GM21381 (cell line): ENCODE data around the gene RASSF5.

Source experiments
- ATAC-seq: cut with Tn5 transposase; IDR thresholded peaks from one replicate; pipeline ENCODE4 v1.9.1; 2021; ENCODE audit warnings: mild to moderate bottlenecking, moderate library complexity; ENCODE audit not compliant: unreplicated experiment

RASSF5 gene

DNA sequence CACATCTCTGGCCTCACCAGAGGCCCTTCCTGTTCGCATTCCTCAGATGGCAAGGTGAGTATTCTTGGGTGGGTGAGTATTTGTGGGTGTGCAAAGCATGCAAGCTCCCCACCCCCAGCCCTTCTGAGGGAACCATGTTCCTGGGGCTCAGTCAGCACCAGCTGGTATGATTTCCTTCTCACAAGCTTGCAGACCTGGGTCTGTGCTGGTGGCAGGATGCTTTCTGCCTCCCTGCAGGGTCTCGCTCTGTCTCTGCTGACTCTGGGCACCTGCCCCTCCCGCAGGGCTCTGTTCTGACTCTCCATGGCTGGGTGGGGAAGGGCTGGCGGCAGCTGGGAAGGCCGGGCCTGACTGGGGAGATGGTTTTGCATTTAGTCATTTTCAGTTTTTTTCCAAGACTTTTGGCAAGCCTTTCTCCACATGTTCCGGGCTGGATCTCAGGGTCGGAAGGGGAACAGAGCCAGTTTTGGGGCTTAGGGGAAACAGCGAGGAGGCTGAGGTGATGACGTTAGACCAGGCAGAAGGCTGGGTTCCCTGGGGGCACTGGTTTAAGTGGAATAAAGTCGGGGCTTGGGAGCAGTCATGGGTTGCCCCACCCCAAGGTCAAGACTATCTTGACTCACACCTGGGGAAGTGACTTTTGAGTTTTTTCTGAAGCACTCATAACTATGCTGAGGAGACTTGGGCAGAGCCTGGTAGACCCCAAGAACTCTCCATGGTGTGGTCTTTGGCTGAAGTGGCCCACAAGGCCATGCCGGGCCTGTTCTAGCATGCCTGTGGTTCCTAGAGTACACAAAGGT is 6.2 kb downstream of the RASSF5 start:
- ATAC-seq: no peak

DNA sequence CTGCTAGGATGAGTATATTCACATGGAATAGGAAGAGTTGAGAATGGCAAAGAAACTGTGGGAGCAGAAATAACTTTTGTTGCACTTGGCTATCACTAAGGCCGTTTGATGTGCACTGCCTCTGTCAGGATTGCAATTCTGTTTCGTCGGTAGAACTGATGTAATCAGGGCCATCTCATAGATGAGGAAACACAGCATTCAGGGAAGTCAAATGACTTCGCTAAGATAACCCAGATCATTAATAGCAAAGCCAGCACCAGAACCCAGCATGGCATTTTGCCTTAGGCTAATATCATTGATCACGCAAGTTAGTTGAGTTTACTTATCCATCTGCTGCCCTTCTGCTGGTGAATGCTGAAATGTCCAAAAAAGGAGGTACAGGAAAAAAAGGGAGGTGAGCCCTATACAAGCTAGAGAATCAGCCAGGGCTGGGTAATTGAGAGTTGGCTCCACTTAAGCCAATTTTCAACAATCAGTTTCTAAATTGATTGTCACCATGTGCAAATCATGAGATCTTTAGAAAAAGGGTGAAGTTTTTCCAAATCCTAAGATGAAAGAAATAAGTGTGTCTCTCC is 7.6 kb downstream of the RASSF5 start:
- no peak for ATAC-seq

DNA sequence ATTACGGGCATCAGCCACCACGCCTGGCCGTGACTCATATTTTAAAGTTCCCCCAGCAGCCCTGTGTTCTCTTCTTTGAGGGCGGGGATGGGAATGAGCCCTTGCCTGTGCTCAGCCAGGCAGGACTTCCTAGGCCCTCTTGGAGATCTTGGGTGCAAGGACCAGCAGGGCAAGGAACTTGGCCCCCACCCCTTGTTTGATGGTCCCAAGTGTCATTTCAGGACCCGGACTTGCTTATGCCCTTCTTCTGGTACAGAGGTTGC is 9.3 kb downstream of the RASSF5 start:
- no peak for ATAC-seq

DNA sequence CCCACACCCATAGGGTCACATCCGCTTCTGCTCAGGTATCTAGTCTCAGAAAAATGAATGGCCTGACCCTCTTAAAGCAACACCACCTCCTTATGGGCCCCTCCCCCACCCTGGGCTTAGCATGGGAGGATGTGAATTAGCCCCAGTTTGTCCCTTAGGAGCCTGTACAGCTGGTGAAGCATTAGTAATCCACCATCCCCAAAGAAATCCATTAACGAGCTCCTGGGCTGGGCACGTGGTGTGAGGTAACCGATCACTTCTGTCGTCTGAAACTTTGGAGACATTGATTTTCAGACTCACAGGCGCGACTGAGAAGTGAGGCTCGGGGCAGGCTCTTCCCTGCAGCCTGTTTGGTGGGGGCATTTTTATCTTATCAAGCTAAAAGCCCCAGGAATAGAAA is 10.5 kb downstream of the RASSF5 start:
- ATAC-seq: no peak

DNA sequence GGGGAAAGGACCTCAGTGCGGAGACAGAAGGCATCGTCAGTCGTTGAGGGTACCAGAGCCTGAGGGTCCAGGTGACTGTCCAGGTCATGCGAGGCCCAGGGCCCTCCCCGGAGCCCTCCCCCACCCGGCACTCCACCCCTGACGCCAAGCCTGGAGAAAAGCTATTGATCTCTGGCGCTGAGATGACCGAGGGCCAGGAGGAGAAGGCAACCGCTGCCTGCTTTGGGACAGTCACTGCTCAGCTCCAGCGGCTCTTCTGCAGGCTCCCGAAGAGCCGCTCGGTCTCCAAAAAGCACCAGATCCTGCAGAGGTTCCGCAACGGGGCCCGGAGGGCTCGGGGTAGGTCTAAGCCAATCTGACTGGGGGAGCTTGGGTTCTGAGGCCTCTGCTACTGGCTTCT is 10.9 kb downstream of the RASSF5 start:
- no peak for ATAC-seq

DNA sequence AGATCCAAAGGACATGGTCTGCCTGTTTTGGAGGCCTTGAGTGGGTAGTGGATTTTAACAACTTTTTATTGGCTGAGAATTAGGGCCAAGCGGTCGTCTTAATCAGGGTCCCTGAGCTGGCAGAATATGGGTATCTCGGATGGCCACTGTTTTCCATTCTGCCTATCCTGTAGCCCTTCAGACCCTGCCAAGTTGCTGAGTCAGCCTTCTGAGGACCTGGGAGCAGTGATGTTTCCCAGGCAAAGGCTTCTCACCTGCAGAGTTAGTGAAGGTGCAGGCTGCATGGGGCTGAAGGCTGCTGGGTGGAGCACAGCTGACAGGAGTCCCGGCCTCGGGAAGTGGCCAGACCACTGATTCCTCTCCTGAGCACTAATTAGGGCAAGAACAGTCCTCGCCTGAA is 11.4 kb downstream of the RASSF5 start:
- no peak for ATAC-seq

DNA sequence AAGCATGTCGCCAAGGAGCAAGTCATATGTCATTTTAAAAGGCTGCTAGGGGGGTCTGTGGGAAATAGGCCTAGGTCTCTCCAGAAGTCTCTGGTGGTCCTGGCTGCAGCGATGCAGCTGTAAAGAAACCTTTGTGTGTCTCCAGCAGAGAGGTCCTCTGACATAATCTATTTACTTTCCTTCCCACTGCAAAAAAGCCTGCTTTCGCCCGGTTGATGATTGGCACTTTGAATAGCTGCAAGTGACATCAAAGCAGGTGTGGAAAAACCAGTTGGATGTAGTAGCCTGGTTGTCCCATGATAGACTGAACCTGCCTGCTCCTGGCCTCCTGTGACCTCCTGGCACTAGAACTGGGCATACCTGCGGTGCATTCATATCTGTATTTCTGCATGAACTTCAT is 13.8 kb downstream of the RASSF5 start:
- no peak for ATAC-seq

DNA sequence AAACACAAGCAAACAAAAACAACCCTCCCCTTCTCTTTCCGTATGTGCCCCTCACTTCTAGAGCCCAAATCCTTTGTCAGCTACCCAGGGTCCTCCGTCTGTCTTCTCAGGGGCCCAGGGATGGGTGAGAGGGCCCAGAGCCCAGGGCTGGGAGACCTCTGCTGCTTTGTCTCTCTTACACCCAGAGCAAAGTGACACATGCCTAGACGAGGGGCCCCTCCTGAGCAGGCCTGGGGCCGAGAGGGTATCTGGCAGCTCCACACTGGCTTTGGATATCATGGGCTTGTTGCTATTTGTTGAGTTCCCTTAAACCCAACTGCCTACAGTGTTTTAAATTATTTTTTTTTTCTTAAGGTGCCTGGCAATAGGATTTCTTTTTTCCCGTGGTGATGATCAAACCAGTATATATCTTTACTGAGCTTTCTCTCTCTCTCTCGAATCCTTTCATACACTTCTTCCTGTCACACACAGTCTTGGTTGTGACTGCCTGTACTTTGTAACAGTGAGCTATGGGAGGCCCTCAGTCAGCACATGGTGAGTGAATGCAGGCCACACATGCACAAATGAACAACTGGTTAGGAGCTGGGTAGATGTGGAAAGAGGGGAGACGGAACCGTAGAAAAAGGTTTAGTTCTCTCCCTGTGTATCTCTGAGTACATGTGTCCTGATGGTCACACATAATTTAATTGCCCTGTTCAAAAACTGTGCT is 14.5 kb downstream of the RASSF5 start:
- ATAC-seq: no peak

DNA sequence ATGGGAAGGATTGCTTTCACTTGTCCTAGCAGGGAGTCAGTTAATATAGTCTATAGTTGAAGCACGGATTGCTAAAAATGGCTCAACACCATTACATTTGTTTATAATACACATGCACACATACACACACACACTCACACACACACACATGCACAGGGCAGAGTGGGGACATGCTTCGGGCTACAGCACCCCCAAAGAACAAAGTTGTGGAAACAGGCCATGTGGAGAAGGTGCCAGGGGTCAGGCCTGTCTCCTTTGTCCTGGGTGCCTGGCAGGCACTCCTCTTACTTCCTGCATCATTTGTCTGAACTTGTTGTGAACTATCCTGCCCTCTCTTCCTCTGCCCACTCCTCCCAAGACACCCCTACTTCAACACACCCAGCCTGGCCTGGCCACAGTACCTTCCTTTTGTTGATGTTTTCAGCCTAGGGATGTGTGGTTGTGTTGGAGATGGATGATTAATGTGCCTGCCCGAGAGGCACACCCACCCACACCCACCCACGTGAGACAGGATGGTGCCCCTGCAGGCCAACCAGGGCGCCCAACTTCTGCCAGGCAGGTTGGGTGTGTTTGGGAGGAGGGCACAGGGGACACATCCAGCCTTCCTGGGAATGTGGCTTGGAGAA is 17.5 kb downstream of the RASSF5 start:
- ATAC-seq: no peak

DNA sequence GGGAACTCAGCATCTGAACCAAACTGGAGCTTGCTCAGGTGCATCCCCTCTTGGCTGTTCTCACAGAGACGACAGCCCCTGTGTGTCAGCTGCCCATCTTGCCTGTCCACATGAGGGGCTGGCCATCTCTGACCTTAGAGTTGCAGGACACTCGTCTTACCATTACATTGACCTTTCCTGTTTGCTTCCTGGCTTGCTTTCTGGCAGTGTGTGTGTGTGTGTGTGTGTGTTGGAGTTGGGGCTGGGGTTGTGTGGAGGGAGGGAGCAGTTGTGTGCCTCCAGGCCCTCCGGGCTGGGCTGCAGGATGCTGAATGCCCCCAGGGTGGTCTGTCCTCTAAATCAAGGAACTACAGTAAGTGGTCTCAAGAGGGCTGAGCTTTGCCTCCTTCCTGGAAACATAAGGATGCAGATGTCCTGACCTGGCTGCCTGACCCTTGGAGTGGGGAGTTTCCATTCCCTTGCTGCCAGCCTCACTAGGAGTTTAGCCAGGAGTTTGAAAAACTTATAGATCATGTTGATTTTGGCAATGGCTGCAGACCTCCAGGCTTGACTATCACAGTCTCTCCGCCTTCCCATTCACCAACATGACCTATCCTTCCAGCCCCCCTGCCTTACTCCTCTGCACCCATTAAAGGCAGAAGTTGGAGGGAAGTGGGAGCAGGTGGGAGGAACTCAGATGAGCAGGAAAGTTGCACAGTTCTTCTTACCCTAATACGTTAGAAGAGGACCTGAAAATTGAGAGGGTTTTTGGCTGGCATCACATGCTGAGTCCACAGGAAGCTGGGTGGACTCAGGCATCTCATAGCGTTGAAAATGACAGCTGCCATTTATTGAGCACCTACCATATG is 19.0 kb downstream of the RASSF5 start:
- no peak for ATAC-seq

DNA sequence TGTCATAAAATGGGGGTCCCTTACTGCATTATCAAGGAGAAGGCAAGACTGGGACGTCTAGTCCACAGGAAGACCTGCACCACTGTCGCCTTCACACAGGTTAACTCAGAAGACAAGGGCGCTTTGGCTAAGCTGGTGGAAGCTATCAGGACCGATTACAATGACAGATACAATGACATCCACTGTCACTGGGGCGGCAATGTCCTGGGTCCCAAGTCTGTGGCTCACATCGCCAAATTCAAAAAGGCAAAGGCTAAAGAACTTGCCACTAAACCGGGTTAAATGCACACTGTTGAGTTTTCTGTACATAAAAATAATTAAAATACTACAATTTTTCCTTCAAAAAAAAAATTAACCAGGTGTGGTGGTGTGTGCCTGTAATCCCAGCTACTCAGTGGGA is 22.1 kb downstream of the RASSF5 start:
- no peak for ATAC-seq

DNA sequence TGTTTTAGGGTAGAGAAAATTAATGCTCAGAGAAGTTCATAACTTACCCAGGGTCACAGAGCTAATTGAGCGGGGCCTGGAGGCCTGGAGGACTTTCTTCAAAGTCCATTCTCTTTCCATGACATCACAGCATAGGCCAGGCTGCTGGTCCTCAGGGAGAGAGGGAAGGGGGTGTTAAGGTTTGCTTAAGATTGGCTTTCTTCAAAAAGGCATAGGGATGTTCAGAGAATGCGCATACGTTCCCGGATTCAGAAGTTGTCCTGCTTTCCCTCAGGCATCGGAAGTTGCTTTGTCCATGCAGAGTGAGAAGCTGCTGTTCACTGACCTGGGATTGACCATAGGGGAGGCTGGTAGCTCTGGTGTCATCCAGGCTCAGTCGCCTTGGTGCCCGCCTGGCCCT is 25.0 kb downstream of the RASSF5 start:
- no peak for ATAC-seq

DNA sequence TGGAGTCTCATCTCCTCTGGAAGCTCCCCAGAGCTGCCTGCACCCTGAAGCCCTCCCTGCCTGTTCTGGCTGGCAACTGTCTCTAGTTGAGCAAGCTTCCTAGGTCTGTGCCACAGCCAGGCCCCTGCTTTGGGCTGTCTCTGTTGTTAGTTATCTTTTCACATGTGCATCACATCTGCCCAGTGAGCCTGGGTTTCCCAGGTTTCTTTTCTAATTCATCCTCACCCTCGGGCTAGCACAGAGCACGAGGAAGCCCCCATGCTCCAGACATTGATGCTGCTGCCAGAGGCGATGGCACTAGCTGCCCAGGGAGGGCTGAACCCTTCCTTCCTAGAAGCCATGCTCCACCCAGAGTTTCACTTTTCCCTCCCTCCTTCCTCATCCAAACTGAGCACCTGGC is 27.2 kb downstream of the RASSF5 start:
- ATAC-seq: no peak

DNA sequence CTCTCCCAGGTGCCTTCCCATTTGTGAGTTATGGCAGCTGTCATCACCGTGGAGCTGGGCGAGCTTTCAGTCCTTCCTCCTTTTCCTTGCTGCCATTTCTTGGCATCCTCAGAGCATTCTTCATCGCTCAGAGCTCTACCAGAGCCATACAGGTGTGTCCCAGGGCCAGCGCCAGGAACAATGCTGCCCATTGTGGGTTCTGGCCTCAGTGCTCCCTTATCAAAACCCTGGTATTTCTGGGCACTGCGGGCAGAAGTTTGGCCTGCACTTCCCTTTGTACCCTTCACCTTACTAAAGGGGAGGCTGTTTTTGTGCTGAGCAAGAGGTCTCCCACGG is 28.5 kb downstream of the RASSF5 start:
- ATAC-seq: no peak

DNA sequence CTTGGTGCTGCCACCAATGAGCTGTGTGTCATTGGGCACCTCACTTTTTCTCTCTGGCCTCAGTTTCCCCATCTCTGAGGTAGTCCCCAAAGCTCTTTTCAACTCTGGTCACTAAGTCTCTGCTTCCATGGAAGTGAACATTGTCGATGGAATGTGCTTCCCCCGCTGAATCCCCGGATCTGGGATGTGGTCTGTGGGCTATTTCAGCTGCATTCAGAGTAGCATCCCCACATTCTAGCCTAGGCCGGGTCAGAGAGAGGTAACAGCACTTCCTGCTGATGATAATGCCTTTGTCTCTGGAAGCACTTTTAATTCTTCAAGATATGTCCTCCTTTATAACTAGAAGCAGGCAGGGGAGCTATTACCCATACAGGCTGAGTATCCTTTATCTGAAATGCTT is 29.8 kb downstream of the RASSF5 start:
- ATAC-seq: no peak

DNA sequence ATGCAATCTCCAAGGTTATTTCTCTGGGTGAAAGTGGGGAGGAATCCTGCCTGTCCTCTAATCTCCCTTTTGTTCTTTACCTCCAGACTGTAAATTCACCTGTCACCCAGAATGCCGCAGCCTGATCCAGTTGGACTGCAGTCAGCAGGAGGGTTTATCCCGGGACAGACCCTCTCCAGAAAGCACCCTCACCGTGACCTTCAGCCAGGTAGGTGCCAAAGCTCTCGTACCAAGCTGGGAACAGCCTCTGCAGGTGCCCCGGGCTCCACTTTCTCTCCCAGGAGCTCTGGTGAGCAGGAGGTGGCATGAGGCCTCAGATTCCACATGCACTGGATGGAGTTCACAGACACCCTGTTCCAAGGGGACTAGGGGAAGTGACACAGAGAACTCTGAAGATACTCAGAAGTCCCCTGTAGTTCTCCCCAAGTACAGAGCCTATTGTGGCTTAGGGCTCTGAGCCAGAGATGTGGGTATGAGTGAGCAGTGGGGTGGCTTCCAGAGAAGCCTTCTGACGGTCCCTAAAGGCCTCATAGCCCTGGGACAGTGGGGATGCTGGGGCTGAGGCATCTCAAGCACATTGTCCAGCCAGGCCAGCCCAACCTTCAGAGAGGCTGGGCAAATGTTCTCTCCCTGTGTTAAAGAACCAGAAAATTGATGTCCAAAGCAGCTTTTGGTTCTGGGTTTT is 30.9 kb downstream of the RASSF5 start:
- ATAC-seq: no peak

DNA sequence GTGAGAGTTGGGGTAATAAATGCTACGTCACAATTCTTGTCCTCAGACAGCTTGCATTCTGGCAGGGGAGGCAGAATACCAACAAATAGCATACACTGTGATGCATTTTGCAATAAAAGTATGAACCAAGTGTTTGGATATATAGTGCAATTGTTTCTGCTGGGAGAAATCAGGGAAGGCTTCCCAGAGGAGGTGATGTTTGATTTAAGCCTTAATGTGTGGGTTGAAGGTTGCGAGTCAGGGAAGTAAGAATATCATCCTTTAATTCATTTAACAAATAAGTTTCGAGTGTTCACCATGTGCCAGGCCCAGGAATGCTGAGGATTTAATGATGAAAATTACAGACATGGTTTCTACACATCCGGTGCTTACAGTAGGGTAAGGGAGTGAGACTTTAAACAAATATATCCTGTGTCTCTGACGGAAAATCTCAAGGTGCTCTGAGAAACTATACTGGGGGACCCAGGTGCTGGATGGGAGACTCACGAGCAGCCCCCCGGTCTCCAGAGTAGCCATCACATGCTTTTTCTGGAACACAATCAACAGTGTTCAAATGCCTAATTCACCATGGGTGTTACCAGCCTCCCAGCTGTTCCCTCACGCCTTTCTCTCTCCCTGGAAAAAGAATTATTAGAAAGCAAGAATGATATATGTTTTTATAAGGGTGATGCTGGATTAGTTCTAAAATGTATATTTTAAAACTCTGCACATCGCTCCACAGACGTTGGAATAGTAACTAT is 31.7 kb downstream of the RASSF5 start:
- ATAC-seq: no peak

DNA sequence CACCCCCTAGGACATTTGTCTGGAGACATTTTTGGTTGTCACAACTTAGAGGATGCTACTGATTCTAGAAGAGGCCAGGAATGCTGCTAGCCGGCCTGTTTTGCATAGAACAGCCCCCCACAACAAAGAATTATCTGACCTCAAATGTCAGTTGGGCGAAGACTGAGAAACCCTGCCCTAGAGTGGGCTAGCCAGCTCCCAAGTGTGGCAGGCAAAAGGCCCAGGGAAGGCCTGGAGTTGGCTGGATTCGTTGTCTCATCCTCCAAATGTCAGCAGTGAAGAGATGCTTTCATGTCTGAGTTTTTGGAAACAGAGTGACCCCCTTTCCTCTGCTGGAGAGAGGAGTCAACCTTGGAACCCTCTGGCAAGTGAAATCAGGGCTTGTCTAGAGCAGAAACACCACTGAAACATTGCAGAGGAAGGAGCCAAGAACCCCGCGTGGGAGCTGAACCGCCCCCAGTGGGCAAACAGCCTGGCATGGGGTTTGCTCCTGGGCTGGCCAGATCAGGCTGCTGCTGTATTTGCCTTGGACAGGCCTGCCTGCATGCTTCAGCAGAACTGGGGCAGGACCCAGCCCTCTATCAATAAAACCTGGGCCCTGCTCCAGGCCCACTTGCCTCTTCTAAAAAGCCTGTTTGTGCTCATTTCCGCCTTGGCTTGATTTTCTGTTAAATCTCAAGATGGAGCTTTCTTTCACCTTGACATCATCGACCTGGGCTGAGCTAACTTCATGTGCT is 32.9 kb downstream of the RASSF5 start:
- ATAC-seq: no peak

DNA sequence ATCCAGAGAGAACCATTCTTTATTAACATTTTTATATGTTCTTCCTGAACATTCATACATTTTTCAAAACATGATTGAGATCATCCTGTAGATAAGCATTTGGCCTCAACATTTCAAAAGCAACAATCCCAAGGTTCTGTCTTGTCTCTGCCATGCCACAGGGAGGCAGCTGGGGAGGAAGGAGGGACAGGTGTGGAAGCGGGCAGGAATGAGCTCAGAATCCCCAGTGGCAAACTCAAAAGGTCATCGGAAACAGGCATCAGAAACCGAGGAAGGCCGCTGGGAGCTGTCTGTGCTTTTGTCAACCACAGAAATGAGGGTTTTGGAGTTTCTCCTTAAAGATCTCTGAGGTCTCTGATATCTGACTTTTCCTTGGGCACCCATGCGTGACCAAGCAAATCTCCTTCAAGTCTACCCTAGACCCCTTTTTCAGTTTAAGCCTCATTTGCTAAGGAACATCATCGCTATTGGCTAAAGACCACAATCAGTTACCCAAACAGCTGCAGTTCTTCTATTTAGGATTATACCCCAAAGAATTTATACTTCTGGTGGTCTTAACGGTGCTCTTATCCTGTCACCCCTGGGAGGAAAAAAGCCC is 34.0 kb downstream of the RASSF5 start:
- no peak for ATAC-seq
